GM12865 (cell line): Measurements from ENCODE around the gene FER.

Experiments used
- DNase-seq: peaks from one replicate; pipeline ENCODE4 v3.0.0; 2010; ENCODE audit warnings: low read depth
- H3K4me3 ChIP-seq: 2 replicates; pipeline ENCODE4 v1.5.1; 2011; ENCODE audit warnings: mild to moderate bottlenecking, low read depth, low read length, control low read depth
- TF ChIP-seq, protein P1 (sequence below): IDR thresholded peaks from 2 replicates; pipeline ENCODE4 v1.5.1; 2011; ENCODE audit warnings: low read length, control low read depth, low read depth, inconsistent platforms; ENCODE audit not compliant: insufficient read depth; ENCODE audit errors: missing control alignments

The FER gene

DNA sequence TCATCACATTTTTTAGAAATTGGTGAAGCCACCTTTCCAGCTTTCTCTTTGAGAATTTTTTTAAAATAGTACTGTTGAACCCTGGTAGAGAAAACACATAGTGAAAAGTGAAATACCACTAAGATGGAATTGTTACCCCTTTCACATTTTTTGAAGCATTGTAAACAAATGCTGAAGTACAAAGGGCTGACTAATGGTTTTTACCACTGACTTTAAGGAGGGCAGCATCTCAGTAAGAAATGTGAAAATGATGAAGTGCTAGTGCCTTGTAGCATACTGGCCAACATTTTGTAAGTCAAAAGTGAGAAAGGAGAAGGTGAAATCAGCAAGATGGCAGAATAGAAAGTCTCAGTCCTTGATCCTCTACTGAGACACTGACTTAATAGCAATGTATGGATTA is 341.5 kb downstream of the FER start:
- TF ChIP-seq, protein P1, sequence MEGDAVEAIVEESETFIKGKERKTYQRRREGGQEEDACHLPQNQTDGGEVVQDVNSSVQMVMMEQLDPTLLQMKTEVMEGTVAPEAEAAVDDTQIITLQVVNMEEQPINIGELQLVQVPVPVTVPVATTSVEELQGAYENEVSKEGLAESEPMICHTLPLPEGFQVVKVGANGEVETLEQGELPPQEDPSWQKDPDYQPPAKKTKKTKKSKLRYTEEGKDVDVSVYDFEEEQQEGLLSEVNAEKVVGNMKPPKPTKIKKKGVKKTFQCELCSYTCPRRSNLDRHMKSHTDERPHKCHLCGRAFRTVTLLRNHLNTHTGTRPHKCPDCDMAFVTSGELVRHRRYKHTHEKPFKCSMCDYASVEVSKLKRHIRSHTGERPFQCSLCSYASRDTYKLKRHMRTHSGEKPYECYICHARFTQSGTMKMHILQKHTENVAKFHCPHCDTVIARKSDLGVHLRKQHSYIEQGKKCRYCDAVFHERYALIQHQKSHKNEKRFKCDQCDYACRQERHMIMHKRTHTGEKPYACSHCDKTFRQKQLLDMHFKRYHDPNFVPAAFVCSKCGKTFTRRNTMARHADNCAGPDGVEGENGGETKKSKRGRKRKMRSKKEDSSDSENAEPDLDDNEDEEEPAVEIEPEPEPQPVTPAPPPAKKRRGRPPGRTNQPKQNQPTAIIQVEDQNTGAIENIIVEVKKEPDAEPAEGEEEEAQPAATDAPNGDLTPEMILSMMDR = no peak
- no peak overlapping the region for H3K4me3 ChIP-seq
- DNase-seq = no peak

DNA sequence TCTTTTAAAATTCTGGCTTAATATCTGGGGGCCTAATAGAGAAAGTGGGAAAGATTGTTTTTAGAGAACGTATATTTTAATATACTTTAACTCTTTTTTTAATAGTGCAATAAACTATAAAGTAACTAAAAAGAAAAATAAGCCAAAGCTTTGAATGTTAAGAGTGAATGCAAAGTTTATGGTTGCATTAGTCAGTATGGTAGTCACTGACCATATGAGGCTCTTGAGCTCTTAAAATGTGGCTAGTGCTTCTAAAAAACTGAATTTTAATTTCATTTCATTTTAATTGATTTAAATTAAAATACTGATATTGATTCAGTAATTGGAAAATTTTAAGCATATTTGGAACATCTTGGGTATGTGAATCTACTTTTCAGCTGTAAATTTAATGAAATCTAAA is 351.4 kb downstream of the FER start:
- H3K4me3 ChIP-seq = no peak overlapping the region
- DNase-seq = no peak
- TF ChIP-seq, protein P1 = no peak

DNA sequence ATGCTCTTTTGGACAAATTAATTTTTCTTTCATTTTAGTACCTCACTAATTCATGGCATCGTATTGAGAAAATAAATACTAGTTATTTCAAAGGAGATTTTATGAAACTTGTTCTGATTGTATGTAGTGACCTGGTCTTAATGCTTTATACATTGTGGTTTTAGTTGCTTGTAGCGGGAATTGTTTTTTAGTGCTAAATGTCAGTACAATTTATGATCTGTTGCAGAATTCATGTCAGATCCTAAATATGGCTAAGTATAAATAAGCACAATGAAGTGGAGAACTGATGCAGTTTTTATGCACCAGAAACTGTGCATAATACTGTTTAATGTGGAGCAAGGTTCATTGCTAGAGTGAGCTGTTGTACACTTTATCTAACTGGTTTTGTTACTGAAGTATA is 353.3 kb downstream of the FER start:
- DNase-seq = no peak
- H3K4me3 ChIP-seq = no peak overlapping the region
- TF ChIP-seq, protein P1 = no peak

DNA sequence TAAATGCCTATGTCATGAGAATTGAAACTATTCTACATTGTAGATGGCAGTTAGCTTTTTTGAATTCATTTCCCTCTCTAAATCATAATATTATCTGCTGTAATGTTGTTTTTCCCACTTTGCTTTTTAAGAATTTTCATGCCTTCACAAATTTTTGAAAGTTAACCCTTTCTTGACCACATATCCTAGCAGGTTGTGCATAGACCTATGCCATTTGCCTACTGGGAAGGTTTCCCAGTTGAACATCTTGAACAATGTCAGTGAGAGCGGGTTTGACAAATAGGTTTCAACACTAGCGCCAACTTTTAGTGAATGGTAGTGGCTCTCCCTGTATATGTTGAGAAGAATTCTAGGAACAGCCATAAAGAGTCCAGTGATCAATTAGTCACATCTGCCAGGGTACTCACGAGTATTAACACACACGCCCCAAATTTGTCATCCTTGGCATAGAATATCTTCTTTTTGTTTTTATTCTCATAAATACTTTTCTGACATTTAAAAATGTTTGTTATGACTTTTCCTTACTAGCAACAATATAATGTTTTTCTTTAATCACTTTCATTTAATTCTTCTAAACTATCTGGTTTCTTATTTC is 354.5 kb downstream of the FER start:
- H3K4me3 ChIP-seq = no peak overlapping the region
- DNase-seq = no peak
- TF ChIP-seq, protein P1 = no peak

DNA sequence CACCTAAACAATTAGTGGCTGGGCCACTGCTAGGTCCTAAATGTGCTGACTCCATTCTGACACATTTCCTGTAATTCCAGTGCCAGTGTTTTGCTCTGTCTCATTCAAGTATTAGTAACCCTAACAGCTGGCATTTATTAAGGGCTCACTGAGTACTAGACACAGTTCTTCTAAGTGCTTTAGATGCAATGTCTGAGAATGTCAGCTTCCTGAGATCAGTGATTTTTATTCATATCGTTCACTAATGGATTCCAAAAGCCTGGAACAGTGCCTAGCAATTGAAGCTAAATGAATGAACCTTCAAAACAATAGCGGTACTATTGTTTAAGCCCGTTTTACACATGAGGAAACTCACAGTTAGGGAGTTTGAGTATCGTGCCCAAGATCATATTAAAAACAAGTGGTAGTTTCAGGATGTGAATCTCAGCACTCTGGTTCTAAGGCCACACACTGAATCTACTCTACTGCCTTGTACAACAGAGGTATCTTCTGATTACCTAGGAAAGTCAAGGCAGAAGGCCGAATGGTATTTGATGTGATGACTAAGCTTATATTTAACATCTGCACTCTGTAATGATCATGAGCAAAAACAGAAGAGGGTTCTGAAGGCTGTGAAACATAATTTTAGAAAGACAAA is 358.1 kb downstream of the FER start:
- H3K4me3 ChIP-seq = no peak overlapping the region
- DNase-seq = no peak
- TF ChIP-seq, protein P1 = no peak

DNA sequence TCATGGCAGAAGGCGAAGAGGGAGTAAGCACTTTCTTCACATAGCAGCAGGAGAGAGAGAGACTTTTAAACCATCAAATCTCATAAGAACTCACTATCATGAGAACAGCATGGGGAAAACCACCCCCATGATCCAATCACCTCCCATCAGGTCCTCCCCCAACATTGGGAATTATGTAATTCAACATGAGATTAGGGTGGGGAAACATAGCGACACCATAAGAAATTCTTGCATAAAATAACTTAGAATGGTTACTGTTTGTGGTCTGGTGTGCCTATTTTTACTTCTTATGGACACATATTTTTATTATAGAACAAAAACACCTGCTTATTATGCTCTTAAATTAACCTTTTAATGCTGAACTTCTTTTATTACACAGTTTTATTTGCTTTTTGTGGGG is 364.0 kb downstream of the FER start:
- H3K4me3 ChIP-seq = no peak overlapping the region
- TF ChIP-seq, protein P1 = no peak
- no peak for DNase-seq

DNA sequence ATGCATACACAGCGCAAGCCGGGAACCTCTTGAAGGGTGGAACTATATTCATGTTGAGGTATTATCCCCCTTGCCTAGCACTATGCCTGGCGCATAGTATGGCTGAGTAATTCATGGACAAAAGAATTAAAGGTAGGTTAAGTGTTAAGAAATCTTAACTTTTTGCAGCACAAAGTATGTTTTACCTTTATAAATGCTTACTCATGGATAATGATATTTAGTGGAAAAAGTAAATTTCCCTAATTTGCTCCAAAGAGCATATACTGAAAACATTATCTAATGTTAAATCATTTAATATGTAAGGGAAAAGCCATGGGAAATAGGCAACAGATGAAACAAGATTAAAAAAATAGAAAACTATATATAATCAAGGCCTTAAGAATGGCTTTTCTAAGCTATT is 365.9 kb downstream of the FER start:
- DNase-seq = no peak
- TF ChIP-seq, protein P1 = no peak
- no peak overlapping the region for H3K4me3 ChIP-seq
